OCI-LY3 (cell line): ENCODE data around the gene TAGLN2.
"Not testable (repeated sequence)": the region's sequence is repeated elsewhere in the genome, so short reads cannot be mapped to it uniquely, and the experiment has no call there.

Experiments used
- H2AFZ ChIP-seq: fragments of 200-600, 300-600 bp; shearing (Covaris generic); 2 replicates; pipeline ENCODE4 v1.6.0; 2014; ENCODE audit warnings: antibody characterized with exemption, low read depth, low read length
- H3K27ac ChIP-seq: fragments of 200-600, 300-600 bp; sonication (generic); 2 replicates; pipeline ENCODE4 v1.5.1; 2014; ENCODE audit warnings: mild to moderate bottlenecking, low read length, moderate library complexity, mixed read lengths
- H3K27me3 ChIP-seq: fragments of 200-600, 300-600 bp; sonication (generic); 2 replicates; pipeline ENCODE4 v1.6.1; 2014; ENCODE audit warnings: low read depth, low read length, mixed read lengths
- H3K36me3 ChIP-seq: fragments of 200-600, 300-600 bp; sonication (generic); replicated peaks from 2 replicates; pipeline ENCODE3; 2014; ENCODE audit warnings: low read depth, low read length, mixed read lengths
- H3K4me1 ChIP-seq: fragments of 300-600, 200-600 bp; sonication (generic); 2 replicates; pipeline ENCODE4 v1.6.1; 2014; ENCODE audit warnings: low read length, mixed read lengths
- H3K4me2 ChIP-seq: fragments of 200-600, 300-600 bp; sonication (generic); 2 replicates; pipeline ENCODE4 v1.6.1; 2014; ENCODE audit warnings: low read length, mixed read lengths
- H3K4me3 ChIP-seq: fragments of 300-600, 200-600 bp; sonication (generic); 2 replicates; pipeline ENCODE4 v1.5.1; 2014; ENCODE audit warnings: antibody characterized with exemption, mild to moderate bottlenecking, low read length, moderate library complexity
- H3K79me2 ChIP-seq: fragments of 300-600, 200-600 bp; shearing (Covaris generic); 2 replicates; pipeline ENCODE4 v1.6.1; 2014; ENCODE audit warnings: mild to moderate bottlenecking, low read length, mixed read lengths
- H3K9ac ChIP-seq: fragments of 300-600, 200-600 bp; shearing (Covaris generic); 2 replicates; pipeline ENCODE4 v1.6.0; 2014; ENCODE audit warnings: mild to moderate bottlenecking, low read length, moderate library complexity
- H3K9me3 ChIP-seq: fragments of 200-600, 300-600 bp; shearing (Covaris generic); 2 replicates; pipeline ENCODE4 v1.6.1; 2014; ENCODE audit warnings: low read length, mixed read lengths; ENCODE audit not compliant: insufficient read depth
- H4K20me1 ChIP-seq: fragments of 200-600, 300-600 bp; sonication (generic); 2 replicates; pipeline ENCODE4 v1.6.1; 2016; ENCODE audit warnings: low read length, mixed read lengths; ENCODE audit not compliant: insufficient read depth
- EZH2phosphoT487 ChIP-seq: fragments of 200-600 bp; shearing (Covaris generic); IDR thresholded peaks from 2 replicates; pipeline ENCODE4 v1.6.1; 2018; ENCODE audit warnings: antibody characterized with exemption, mixed run types, low read depth
- TF ChIP-seq, protein P1 (sequence below): fragments of 200-600, 300-600 bp; sonication (generic); IDR thresholded peaks from 2 replicates; pipeline ENCODE4 v1.5.1; 2014; ENCODE audit warnings: antibody characterized with exemption, low read length, low read depth

TAGLN2 gene

DNA sequence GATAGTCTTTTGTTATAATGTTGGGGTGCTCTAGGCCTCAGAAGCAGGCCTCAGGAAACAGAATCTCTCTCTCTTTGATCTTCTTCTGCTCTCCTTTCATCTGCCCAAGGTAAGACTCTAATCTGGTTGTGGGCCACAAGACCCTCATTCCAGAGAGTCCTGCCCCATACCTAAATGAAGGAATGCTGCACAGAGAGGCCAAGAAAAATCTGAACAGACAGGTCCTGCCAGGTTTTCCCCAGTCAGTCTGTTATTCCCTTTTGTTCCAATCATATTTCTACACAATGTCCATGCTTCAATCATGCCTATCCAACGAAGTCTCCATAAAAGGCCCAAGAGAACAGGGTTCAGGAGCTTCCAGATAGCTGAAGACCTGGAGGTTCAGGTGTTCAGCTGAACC lies 18.3 kb downstream of the TAGLN2 start:
- no peak for TF ChIP-seq EZH2phosphoT487
- TF ChIP-seq, protein P1, sequence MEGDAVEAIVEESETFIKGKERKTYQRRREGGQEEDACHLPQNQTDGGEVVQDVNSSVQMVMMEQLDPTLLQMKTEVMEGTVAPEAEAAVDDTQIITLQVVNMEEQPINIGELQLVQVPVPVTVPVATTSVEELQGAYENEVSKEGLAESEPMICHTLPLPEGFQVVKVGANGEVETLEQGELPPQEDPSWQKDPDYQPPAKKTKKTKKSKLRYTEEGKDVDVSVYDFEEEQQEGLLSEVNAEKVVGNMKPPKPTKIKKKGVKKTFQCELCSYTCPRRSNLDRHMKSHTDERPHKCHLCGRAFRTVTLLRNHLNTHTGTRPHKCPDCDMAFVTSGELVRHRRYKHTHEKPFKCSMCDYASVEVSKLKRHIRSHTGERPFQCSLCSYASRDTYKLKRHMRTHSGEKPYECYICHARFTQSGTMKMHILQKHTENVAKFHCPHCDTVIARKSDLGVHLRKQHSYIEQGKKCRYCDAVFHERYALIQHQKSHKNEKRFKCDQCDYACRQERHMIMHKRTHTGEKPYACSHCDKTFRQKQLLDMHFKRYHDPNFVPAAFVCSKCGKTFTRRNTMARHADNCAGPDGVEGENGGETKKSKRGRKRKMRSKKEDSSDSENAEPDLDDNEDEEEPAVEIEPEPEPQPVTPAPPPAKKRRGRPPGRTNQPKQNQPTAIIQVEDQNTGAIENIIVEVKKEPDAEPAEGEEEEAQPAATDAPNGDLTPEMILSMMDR, result no peak
- H3K27ac ChIP-seq, result no peak overlapping the region
- no peaks in the 10 kb centered on the region for H3K79me2 ChIP-seq
- H3K9me3 ChIP-seq, result no peaks in the 10 kb centered on the region
- H3K4me3 ChIP-seq, result no peak overlapping the region
- H3K9ac ChIP-seq, result no peak overlapping the region
- no peaks in the 10 kb centered on the region for H3K27me3 ChIP-seq
- no peak overlapping the region for H2AFZ ChIP-seq
- H3K4me1 ChIP-seq, result peaks cover 21% of the 10 kb centered on the region
- H3K4me2 ChIP-seq, result no peak overlapping the region
- no peaks in the 10 kb centered on the region for H4K20me1 ChIP-seq
- H3K36me3 ChIP-seq, result no peaks in the 10 kb centered on the region

DNA sequence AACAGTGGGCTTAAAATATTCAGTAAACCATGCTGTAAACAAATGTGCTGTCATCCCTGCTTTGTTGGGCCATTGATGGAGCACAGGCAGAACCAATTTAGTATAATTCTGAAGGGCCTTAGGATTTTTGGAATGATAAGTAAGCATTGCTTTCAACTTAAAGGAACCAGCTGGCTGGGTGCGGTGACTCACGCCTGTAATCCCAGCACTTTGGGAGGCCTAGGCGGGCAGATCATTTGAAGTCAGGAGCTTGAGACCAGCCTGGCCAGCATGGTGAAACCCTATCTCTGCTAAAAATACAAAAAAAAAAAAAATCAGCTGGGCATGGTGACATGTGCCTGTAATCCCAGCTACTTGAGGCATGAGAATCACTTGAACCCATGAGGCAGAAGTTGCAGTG lies 21.3 kb downstream of the TAGLN2 start:
- H3K4me3 ChIP-seq, H4K20me1 ChIP-seq, H3K27ac ChIP-seq, H3K27me3 ChIP-seq, H3K36me3 ChIP-seq, H3K4me2 ChIP-seq, H3K79me2 ChIP-seq, H3K9me3 ChIP-seq, H2AFZ ChIP-seq, H3K4me1 ChIP-seq, H3K9ac ChIP-seq: not testable (repeated sequence)

DNA sequence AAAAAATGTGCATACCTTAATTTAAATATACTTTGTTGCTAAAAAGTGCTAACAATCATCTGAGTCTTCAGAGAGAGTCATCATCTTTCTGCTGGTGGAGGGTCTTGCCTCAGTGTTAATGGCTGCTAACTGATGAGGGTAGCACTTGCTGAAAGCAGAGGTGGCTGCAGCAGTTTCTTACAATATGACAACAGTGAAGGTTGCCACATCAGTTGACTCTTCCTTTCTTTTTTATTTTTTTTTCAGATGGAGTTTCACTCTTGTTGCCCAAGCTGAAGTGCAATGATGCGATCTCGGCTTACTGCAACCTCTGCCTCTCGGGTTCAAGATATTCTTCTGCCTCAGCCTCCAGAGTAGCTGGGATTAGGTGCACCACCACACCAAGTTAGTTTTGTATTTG lies 22.8 kb downstream of the TAGLN2 start:
- no peaks in the 10 kb centered on the region for H4K20me1 ChIP-seq

DNA sequence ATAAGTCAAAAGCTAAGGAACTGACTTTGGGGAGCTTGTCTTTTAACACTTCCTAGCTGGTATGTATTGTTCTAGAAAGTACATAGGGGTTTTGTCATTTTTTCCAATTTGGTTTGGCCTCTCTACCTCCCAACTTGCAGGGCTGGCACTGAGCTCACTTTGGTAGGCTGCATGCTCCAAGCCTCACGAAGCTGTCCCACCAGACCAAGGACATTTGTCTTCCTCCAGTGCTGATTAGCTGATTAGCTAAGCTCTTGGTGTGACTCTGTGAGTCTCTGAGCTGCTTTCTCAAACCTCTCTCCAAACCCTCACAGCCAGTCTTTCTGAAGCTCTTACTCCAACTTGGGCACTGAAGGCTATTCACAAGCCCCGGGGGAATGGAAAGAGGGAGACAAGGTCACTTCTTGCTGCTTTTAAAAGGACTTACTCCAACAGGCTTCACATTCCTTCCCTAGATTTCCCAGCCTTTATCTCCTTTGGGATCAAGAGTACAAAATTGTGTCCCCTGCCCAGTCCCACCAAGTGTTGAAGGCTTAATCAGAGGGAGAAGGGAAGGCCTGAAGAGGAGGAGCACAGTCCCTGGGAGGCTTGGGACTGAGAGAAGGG lies 24.4 kb downstream of the TAGLN2 start:
- Histone ChIP-seq H3K4me3 (no peak overlapping the region), H3K4me1 (peaks cover 19% of the 10 kb centered on the region), H2AFZ (no peak overlapping the region), H3K36me3 (no peaks in the 10 kb centered on the region), H3K27me3 (peaks cover 6% of the 10 kb centered on the region; the same call in 1 of the 2 replicates), H4K20me1 (no peaks in the 10 kb centered on the region), H3K4me2 (no peak overlapping the region), H3K9me3 (no peaks in the 10 kb centered on the region), H3K9ac (no peak overlapping the region), H3K79me2 (no peaks in the 10 kb centered on the region), H3K27ac (no peak overlapping the region)
- TF ChIP-seq, protein P1, result no peak

More for the DNA sequence above, 22.8 kb downstream of the TAGLN2 start:
- no peak overlapping the region for H3K4me3 ChIP-seq
- H3K4me1 ChIP-seq, result peaks cover 17% of the 10 kb centered on the region
- H3K4me2 ChIP-seq, result no peak overlapping the region
- H3K27ac ChIP-seq, result no peak overlapping the region
- H3K36me3 ChIP-seq, result no peaks in the 10 kb centered on the region
- no peaks in the 10 kb centered on the region for H3K79me2 ChIP-seq
- no peaks in the 10 kb centered on the region for H3K9me3 ChIP-seq
- H3K27me3 ChIP-seq, result no peaks in the 10 kb centered on the region
- H2AFZ ChIP-seq, result no peak overlapping the region
- no peak overlapping the region for H3K9ac ChIP-seq
- TF ChIP-seq, protein P1, result no peak
- TF ChIP-seq EZH2phosphoT487, result no peak
